ENCODE results near the gene RBFOX2.

- TF ChIP-seq CTCF (conservative IDR thresholded peaks at IDR 0.05; ENCODE audit: low read length) (no peak), EZH2phosphoT487 (IDR thresholded peaks at IDR 0.05; ENCODE audit: borderline replicate concordance, low read depth, low read length) (no peak)
These were observed 14.0 kb downstream of the RBFOX2 start for GRCh38 chr22:36014546-36015074.

All from OCI-LY7 (cell line).